ENCODE measurements around the gene PITPNM1.

The PITPNM1 gene

DNA sequence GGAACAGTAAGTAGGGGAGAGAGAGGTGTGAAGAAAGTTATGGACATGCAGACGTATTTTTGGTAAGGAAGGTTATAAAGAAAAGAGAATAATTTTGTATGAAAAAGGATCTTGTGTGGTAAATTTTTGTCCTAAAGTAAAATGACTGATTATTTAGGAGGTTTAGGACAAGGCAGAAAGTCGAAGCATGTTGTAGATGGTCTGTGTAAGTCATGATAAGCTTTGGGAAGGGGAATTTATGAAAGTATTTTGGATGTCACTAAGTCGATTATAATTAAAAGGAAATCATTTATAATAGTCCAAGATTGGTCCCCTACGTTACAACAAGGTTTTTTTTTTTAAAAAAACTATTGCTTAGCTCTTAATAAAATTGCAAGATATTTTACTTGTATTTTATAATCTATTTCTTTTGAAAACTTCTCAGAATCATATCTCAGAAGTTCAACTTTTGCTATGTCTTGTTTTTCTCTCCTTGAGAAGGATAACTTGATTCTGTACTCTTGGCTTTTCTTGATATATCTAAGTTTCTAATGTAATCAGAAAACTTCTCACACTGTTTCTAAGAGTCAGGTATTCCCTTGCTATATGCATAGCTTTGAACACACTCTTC lies 29.0 kb upstream of the PITPNM1 start:
- TF ChIP-seq, protein P1, sequence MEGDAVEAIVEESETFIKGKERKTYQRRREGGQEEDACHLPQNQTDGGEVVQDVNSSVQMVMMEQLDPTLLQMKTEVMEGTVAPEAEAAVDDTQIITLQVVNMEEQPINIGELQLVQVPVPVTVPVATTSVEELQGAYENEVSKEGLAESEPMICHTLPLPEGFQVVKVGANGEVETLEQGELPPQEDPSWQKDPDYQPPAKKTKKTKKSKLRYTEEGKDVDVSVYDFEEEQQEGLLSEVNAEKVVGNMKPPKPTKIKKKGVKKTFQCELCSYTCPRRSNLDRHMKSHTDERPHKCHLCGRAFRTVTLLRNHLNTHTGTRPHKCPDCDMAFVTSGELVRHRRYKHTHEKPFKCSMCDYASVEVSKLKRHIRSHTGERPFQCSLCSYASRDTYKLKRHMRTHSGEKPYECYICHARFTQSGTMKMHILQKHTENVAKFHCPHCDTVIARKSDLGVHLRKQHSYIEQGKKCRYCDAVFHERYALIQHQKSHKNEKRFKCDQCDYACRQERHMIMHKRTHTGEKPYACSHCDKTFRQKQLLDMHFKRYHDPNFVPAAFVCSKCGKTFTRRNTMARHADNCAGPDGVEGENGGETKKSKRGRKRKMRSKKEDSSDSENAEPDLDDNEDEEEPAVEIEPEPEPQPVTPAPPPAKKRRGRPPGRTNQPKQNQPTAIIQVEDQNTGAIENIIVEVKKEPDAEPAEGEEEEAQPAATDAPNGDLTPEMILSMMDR (IDR thresholded peaks at IDR 0.05; ENCODE audit: low read length, missing control alignments) = no peak
- no peak for DNase-seq (ENCODE audit: low read depth)
- no peak overlapping the region for H3K4me3 ChIP-seq (replicated peaks; ENCODE audit: low read depth, low read length)

DNA sequence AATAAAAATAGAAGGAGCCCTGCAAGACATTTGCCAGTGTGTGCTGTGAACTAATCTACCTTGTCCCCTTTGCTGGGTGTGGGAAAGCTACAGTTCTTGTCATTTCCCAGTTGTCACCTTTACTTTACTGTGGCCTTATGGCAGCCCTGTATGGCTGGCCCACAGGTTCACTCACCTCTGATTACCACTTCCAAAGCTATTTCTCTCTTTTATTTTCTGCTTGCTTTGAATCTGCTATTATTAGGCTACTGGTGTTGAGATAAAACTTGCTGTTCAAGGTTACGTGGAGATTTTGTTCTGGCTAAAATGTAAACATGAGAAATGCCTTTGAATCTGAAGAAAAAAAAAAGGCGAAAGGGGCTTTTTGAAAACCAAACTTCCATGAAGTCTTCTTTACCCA lies 27.7 kb upstream of the PITPNM1 start:
- DNase-seq (ENCODE audit: low read depth) = no peak
- no peak overlapping the region for H3K4me3 ChIP-seq (replicated peaks; ENCODE audit: low read depth, low read length)
- TF ChIP-seq, protein P1 (IDR thresholded peaks at IDR 0.05; ENCODE audit: low read length, missing control alignments) = no peak

DNA sequence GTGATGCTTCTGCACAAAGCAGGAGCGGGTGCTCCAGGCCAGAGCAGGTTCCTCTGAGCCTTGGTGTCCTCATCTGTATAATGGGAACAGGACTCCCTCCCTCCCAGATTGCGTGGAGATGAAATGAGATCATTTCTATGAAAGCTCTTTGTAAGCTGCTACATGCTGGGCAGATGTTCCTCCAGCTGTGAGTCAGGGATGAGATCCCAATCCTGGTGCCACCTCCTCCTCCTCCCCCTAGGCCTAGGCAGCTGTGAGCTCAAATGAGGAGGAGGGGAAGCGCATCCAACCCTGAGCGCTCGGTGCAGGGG lies 25.1 kb upstream of the PITPNM1 start:
- TF ChIP-seq, protein P1 (IDR thresholded peaks at IDR 0.05; ENCODE audit: low read length, missing control alignments) = no peak

DNA sequence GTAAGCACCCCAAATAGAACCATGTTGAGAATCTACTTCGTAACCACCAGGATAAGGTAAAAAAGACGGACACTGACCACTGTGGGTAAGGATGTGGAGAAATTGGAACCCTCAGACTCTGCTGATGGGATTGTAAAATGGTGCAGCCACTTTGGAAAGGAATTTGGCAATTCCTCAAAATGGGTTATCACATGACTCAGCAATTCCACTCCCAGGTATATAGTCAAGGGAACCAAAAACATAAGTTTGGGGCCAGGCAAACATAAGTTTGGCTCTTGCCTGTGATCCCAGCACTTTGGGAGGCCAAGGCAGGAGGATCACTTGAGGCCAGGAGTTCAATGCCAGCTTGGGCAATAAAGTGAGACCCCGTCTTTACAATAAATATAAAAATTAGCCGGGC lies 23.2 kb upstream of the PITPNM1 start:
- H3K4me3 ChIP-seq (replicated peaks; ENCODE audit: low read depth, low read length) = no peak overlapping the region
- TF ChIP-seq, protein P1 (IDR thresholded peaks at IDR 0.05; ENCODE audit: low read length, missing control alignments) = no peak
- no peak for DNase-seq (ENCODE audit: low read depth)

More for the DNA sequence above, 25.1 kb upstream of the PITPNM1 start:
- no peak for DNase-seq (ENCODE audit: low read depth)
- H3K4me3 ChIP-seq (replicated peaks; ENCODE audit: low read depth, low read length) = no peak overlapping the region

DNA sequence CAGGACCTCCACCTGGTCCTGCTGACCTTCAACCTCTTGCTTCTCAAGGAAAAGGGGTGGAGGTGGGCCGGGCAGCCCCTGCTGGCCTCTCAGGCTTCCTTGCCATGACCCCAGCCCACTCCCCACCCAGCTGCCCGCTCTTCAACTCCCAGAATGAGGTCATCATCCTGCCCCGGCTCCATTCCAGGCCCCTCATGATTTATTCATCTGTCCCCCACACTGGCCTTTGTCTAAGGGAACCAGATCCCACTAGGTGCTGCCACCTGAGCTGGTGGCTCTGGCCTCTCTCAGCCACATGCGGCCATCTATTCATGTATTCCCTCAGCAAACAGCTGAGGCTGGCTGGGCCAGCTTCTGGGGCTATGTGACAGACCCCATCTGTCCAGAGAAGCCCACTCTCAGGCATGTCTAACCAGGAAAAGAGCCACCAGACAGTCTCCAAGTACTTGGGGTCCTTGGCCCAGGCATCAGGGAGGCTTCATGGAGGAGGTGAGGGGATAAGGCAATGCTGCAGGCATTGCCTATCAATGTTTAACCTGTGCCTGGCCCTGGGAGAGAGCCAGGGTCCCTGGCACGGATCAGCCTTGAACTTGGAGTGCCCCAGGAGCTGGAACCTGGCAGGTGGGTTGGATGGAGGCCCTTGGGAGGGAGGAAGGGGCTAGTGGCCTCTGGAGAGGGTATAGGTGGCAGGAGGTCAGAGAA lies 20.3 kb upstream of the PITPNM1 start:
- no peak for DNase-seq (ENCODE audit: low read depth)
- TF ChIP-seq, protein P1 (IDR thresholded peaks at IDR 0.05; ENCODE audit: low read length, missing control alignments) = no peak
- no peak overlapping the region for H3K4me3 ChIP-seq (replicated peaks; ENCODE audit: low read depth, low read length)

GRCh38 chr11:67524480-67524808 lies 19.3 kb upstream of the PITPNM1 start:
- no peak overlapping the region for H3K4me3 ChIP-seq (replicated peaks; ENCODE audit: low read depth, low read length)
- DNase-seq (ENCODE audit: low read depth) = no peak
- TF ChIP-seq, protein P1 (IDR thresholded peaks at IDR 0.05; ENCODE audit: low read length, missing control alignments) = no peak

Data from fibroblast of pulmonary artery (primary cell).